HG03066 (cell line): ENCODE data around the gene LRRTM2.
"Not testable (repeated sequence)": the region's sequence is repeated elsewhere in the genome, so short reads cannot be mapped to it uniquely, and the experiment has no call there.

Experiments
- ATAC-seq: cut with Tn5 transposase; IDR thresholded peaks from one replicate; pipeline ENCODE4 v1.9.1; 2021; ENCODE audit warnings: low read depth; ENCODE audit not compliant: unreplicated experiment

Gene LRRTM2

GRCh38 chr5:138874771-138875551 lies at the start of gene LRRTM2:
Gene LRRTM2, minus strand, starts transcription at chr5:138875335. Its CDS starts 424 bp downstream, at chr5:138874911.
- no peak for ATAC-seq

- no peak for ATAC-seq
These were observed 47.4 kb upstream of the LRRTM2 start for GRCh38 chr5:138922494-138922893.

GRCh38 chr5:138921362-138921761 lies 46.2 kb upstream of the LRRTM2 start:
- ATAC-seq, result not testable (repeated sequence)

- ATAC-seq, result no peak
These were observed 45.0 kb upstream of the LRRTM2 start for GRCh38 chr5:138920181-138920580.

GRCh38 chr5:138918686-138919085 lies 43.6 kb upstream of the LRRTM2 start:
- no peak for ATAC-seq

- no peak for ATAC-seq
These were observed 39.2 kb upstream of the LRRTM2 start for GRCh38 chr5:138914338-138914737.

GRCh38 chr5:138913773-138914172 lies 38.6 kb upstream of the LRRTM2 start:
- no peak for ATAC-seq

- no peak for ATAC-seq
These were observed 37.0 kb upstream of the LRRTM2 start for GRCh38 chr5:138912093-138912492.

GRCh38 chr5:138911441-138911840 lies 36.3 kb upstream of the LRRTM2 start:
- no peak for ATAC-seq

- ATAC-seq, result no peak
These were observed 35.5 kb upstream of the LRRTM2 start for GRCh38 chr5:138910546-138911185.

- ATAC-seq, result no peak
These were observed 34.6 kb upstream of the LRRTM2 start for GRCh38 chr5:138909734-138910133.

- ATAC-seq, result no peak
These were observed 30.4 kb upstream of the LRRTM2 start for GRCh38 chr5:138905541-138905940.

GRCh38 chr5:138903130-138903775 lies 28.1 kb upstream of the LRRTM2 start:
- ATAC-seq, result no peak

GRCh38 chr5:138901716-138902115 lies 26.6 kb upstream of the LRRTM2 start:
- ATAC-seq, result no peak

GRCh38 chr5:138900281-138900965 lies 25.3 kb upstream of the LRRTM2 start:
- ATAC-seq, result no peak

- no peak for ATAC-seq
These were observed 23.6 kb upstream of the LRRTM2 start for GRCh38 chr5:138898742-138899141.

- no peak for ATAC-seq
These were observed 23.2 kb upstream of the LRRTM2 start for GRCh38 chr5:138898299-138898698.

GRCh38 chr5:138895918-138896317 lies 20.8 kb upstream of the LRRTM2 start:
- no peak for ATAC-seq

GRCh38 chr5:138890644-138891043 lies 15.5 kb upstream of the LRRTM2 start:
- ATAC-seq, result no peak

- no peak for ATAC-seq
These were observed 14.9 kb upstream of the LRRTM2 start for GRCh38 chr5:138889994-138890393.

GRCh38 chr5:138884554-138884953 lies 9.4 kb upstream of the LRRTM2 start:
- ATAC-seq, result no peak
